K562 (cell line): Measurements from ENCODE around the gene DIPK1B.

Source experiments
- CHD1 ChIP-seq: fragments of 200-600 bp; sonication (generic); IDR thresholded peaks from one replicate; pipeline ENCODE4 v1.6.1; 2012; ENCODE audit warnings: mild to moderate bottlenecking, moderate library complexity, low read length, inconsistent platforms
- CTCF ChIP-seq, 3 experiments: IDR thresholded peaks in 2 of 3; conservative IDR thresholded peaks in 1 of 3; 2 replicates each; pipeline ENCODE4 v1.5.1; 2011 to 2012; ENCODE audit warnings: low read length in 3 of 3, mild to moderate bottlenecking in 3 of 3, control low read depth in 2 of 3, improper control_type of control experiment in 1 of 3, inconsistent platforms in 1 of 3, low read depth in 1 of 3, mixed read lengths in 1 of 3, moderate library complexity in 1 of 3; ENCODE audit not compliant: insufficient read depth in 2 of 3
- ETV5 ChIP-seq: sonication (generic); formaldehyde crosslinking; IDR thresholded peaks from 2 replicates; pipeline ENCODE4 v1.4.0; 2020; ENCODE audit warnings: low read depth, mild to moderate bottlenecking, missing genetic modification reagents
- EZH2 ChIP-seq: IDR thresholded peaks from 2 replicates; pipeline ENCODE4 v1.6.1; 2012; ENCODE audit warnings: low read depth, mild to moderate bottlenecking, inconsistent platforms, low read length, borderline replicate concordance
- HOXB6 ChIP-seq: fragments of 250-450 bp; sonication (Bioruptor Pico); IDR thresholded peaks from 2 replicates; pipeline ENCODE4 v1.5.1; 2022; ENCODE audit warnings: mild to moderate bottlenecking, borderline replicate concordance
- PATZ1 ChIP-seq: fragments of 250-450 bp; sonication (Bioruptor Pico); IDR thresholded peaks from 2 replicates; pipeline ENCODE4 v1.5.0; 2020; ENCODE audit warnings: mild to moderate bottlenecking, borderline replicate concordance
- USF2 ChIP-seq: sonication (generic); formaldehyde crosslinking; IDR thresholded peaks from 2 replicates; pipeline ENCODE4 v1.5.0; 2020; ENCODE audit warnings: missing genetic modification reagents
- ZFPM2 ChIP-seq: fragments of 250-450 bp; sonication (Bioruptor Pico); IDR thresholded peaks from 2 replicates; pipeline ENCODE4 v1.5.1; 2022; ENCODE audit warnings: mild to moderate bottlenecking
- ZNF354B ChIP-seq: fragments of 250-450 bp; sonication (Bioruptor Pico); IDR thresholded peaks from 2 replicates; pipeline ENCODE4 v1.4.0; 2020
- ZZZ3 ChIP-seq: fragments of 450-650 bp; IDR thresholded peaks from 2 replicates; pipeline ENCODE4 v1.6.1; 2016; ENCODE audit warnings: antibody characterized with exemption, mild to moderate bottlenecking, moderate library complexity
- TF ChIP-seq, protein P1 (sequence below): sonication (generic); formaldehyde crosslinking; IDR thresholded peaks from 2 replicates; pipeline ENCODE4 v1.8.0; 2022; ENCODE audit warnings: missing genetic modification reagents, mild to moderate bottlenecking, borderline replicate concordance

- TF ChIP-seq HOXB6 (CRISPR knock-in tag) (no peak), ETV5 (no peak), CHD1 (no peak), USF2 (no peak), CTCF (IDR thresholded peaks at IDR 0.05 in 2 of 3, conservative IDR thresholded peaks at IDR 0.05 in 1 of 3; ENCODE audit: insufficient read depth in 2 of 3, low read depth in 1 of 3, low read length in 3 of 3) (peak; percentile 72 to 88 (median 82)), PATZ1 (CRISPR knock-in tag) (no peak), ZFPM2 (CRISPR knock-in tag) (no peak), ZZZ3 (no peak), ZNF354B (CRISPR knock-in tag) (no peak), EZH2 (no peak)
- TF ChIP-seq, protein P1, sequence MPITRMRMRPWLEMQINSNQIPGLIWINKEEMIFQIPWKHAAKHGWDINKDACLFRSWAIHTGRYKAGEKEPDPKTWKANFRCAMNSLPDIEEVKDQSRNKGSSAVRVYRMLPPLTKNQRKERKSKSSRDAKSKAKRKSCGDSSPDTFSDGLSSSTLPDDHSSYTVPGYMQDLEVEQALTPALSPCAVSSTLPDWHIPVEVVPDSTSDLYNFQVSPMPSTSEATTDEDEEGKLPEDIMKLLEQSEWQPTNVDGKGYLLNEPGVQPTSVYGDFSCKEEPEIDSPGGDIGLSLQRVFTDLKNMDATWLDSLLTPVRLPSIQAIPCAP (CRISPR knock-in tag), result no peak
Measured at GRCh38 chr9:136671646-136672430, 40.5 kb upstream of the DIPK1B start.
